Activated T-cell treated with anti-CD3 and anti-CD28 coated beads, Interleukin-2, amount 50 U/mL, for 72 hours (primary cell): ENCODE results near the gene LRIG1. TPM values are rescaled to one million over a fixed set of nuclear protein-coding genes. Genes with fewer than 3 reads are reported as not detected.

Source experiments
- ATAC-seq, 2 donors: fragments of 150-1000 bp; cut with Tn5 transposase; replicated peaks in 1 of 2; 2 replicates each; pipeline ENCODE4 v1.10.0; 2021; ENCODE audit warnings: moderate library complexity in 2 of 2, mild to moderate bottlenecking in 1 of 2
- DNase-seq, 2 donors: peaks; one replicate each; pipeline ENCODE4 v3.0.0; 2021 to 2022; ENCODE audit warnings: mixed read lengths in 1 of 2
- H3K27ac Mint-ChIP-seq: one replicate; pipeline ENCODE4 v1.8.0; 2022; ENCODE audit warnings: mild to moderate bottlenecking, moderate library complexity, mixed read lengths
- H3K27me3 Mint-ChIP-seq: one replicate; pipeline ENCODE4 v1.8.0; 2022; ENCODE audit warnings: low read depth, mixed read lengths
- H3K36me3 Mint-ChIP-seq, 2 donors: one replicate each; pipeline ENCODE4 v1.8.0; 2022; ENCODE audit warnings: mixed read lengths in 2 of 2, mild to moderate bottlenecking in 1 of 2; ENCODE audit not compliant: insufficient read depth in 2 of 2
- H3K4me1 Mint-ChIP-seq: one replicate; pipeline ENCODE4 v1.8.0; 2022; ENCODE audit warnings: low read depth, mixed read lengths
- H3K4me3 Mint-ChIP-seq, 2 donors: one replicate each; pipeline ENCODE4 v1.8.0; 2022; ENCODE audit warnings: mild to moderate bottlenecking in 2 of 2, mixed read lengths in 2 of 2, moderate library complexity in 2 of 2
- H3K9me3 Mint-ChIP-seq, 2 donors: one replicate each; pipeline ENCODE4 v1.8.0; 2022; ENCODE audit warnings: mixed read lengths in 2 of 2
- total RNA-seq, 2 donors: library from RNA; stranded (reverse); gene quantifications; one replicate each; pipeline ENCODE4 v1.2.3, GENCODE V29; 2022

LRIG1 gene
- total RNA-seq, 2 donors from 2014 or later, result 21.6 to 44.8 TPM

GRCh38 chr3:66454464-66454859 is 46.4 kb downstream of the LRIG1 start:
- no peak for DNase-seq

GRCh38 chr3:66453651-66454463 is 47.0 kb downstream of the LRIG1 start:
- Mint-ChIP-seq H3K36me3 (no peaks in the 10 kb centered on the region), H3K27ac (no peak overlapping the region), H3K4me3 (no peak overlapping the region), H3K27me3 (no peaks in the 10 kb centered on the region), H3K9me3 (no peaks in the 10 kb centered on the region), H3K4me1 (peaks cover 6% of the 10 kb centered on the region)
- no peak for DNase-seq
- ATAC-seq, result no peak

More at GRCh38 chr3:66454464-66454859, 46.4 kb downstream of the LRIG1 start:
- H3K27me3 Mint-ChIP-seq, result no peaks in the 10 kb centered on the region
- H3K36me3 Mint-ChIP-seq, result no peaks in the 10 kb centered on the region
- no peak overlapping the region for H3K4me3 Mint-ChIP-seq
- H3K27ac Mint-ChIP-seq, result no peak overlapping the region
- peaks cover 6% of the 10 kb centered on the region for H3K4me1 Mint-ChIP-seq
- no peaks in the 10 kb centered on the region for H3K9me3 Mint-ChIP-seq
- ATAC-seq, result no peak

- H3K27me3 Mint-ChIP-seq, result no peaks in the 10 kb centered on the region
- no peaks in the 10 kb centered on the region for H3K9me3 Mint-ChIP-seq
- no peak overlapping the region for H3K27ac Mint-ChIP-seq
- DNase-seq (no peak), ATAC-seq (no peak)
- H3K36me3 Mint-ChIP-seq, result peaks cover 0 to 4% of the 10 kb centered on the region in 2 donors
- no peak overlapping the region for H3K4me3 Mint-ChIP-seq
- peaks cover 5% of the 10 kb centered on the region for H3K4me1 Mint-ChIP-seq
Observed at GRCh38 chr3:66452303-66453011, 48.4 kb downstream of the LRIG1 start.

- Mint-ChIP-seq H3K27ac (no peak overlapping the region), H3K4me1 (no peaks in the 10 kb centered on the region), H3K4me3 (no peak overlapping the region), H3K27me3 (no peaks in the 10 kb centered on the region), H3K9me3 (no peaks in the 10 kb centered on the region), H3K36me3 (peaks cover 0 to 4% of the 10 kb centered on the region in 2 donors)
- ATAC-seq (no peak), DNase-seq (no peak)
Observed at GRCh38 chr3:66451766-66452165, 49.1 kb downstream of the LRIG1 start.

- Mint-ChIP-seq H3K4me3 (no peak overlapping the region), H3K36me3 (peaks cover 0 to 4% of the 10 kb centered on the region in 2 donors), H3K27ac (no peak overlapping the region), H3K9me3 (no peaks in the 10 kb centered on the region), H3K4me1 (no peaks in the 10 kb centered on the region), H3K27me3 (no peaks in the 10 kb centered on the region)
- DNase-seq (no peak), ATAC-seq (no peak)
Observed at GRCh38 chr3:66450390-66451022, 50.3 kb downstream of the LRIG1 start.

GRCh38 chr3:66449411-66449974 is 51.3 kb downstream of the LRIG1 start:
- ATAC-seq (no peak), DNase-seq (no peak)
- Mint-ChIP-seq H3K36me3 (peaks cover 0 to 4% of the 10 kb centered on the region in 2 donors), H3K4me3 (no peak overlapping the region), H3K9me3 (no peaks in the 10 kb centered on the region), H3K4me1 (no peaks in the 10 kb centered on the region), H3K27ac (no peak overlapping the region), H3K27me3 (no peaks in the 10 kb centered on the region)

- Mint-ChIP-seq H3K4me1 (peaks cover 17% of the 10 kb centered on the region), H3K9me3 (no peaks in the 10 kb centered on the region), H3K36me3 (peaks cover 0 to 4% of the 10 kb centered on the region in 2 donors), H3K4me3 (no peak overlapping the region), H3K27ac (no peak overlapping the region), H3K27me3 (no peaks in the 10 kb centered on the region)
- DNase-seq, result no peak
- ATAC-seq, result no peak
Observed at GRCh38 chr3:66444146-66444644, 56.6 kb downstream of the LRIG1 start.

GRCh38 chr3:66443118-66443803 is 57.6 kb downstream of the LRIG1 start:
- Mint-ChIP-seq H3K27me3 (no peaks in the 10 kb centered on the region), H3K4me3 (no peak overlapping the region), H3K9me3 (no peaks in the 10 kb centered on the region), H3K36me3 (peaks cover 0 to 1% of the 10 kb centered on the region in 2 donors), H3K4me1 (peaks cover 17% of the 10 kb centered on the region), H3K27ac (no peak overlapping the region)
- ATAC-seq (no peak), DNase-seq (no peak)

GRCh38 chr3:66442254-66443117 is 58.3 kb downstream of the LRIG1 start:
- Mint-ChIP-seq H3K9me3 (no peaks in the 10 kb centered on the region), H3K4me3 (no peak overlapping the region), H3K36me3 (peaks cover 0 to under 1% of the 10 kb centered on the region in 2 donors), H3K27ac (no peak overlapping the region), H3K27me3 (no peaks in the 10 kb centered on the region), H3K4me1 (peaks cover 17% of the 10 kb centered on the region)
- no peak for ATAC-seq
- no peak for DNase-seq

GRCh38 chr3:66441692-66442091 is 59.1 kb downstream of the LRIG1 start:
- H3K27me3 Mint-ChIP-seq, result no peaks in the 10 kb centered on the region
- H3K4me1 Mint-ChIP-seq, result peaks cover 17% of the 10 kb centered on the region
- no peaks in the 10 kb centered on the region for H3K9me3 Mint-ChIP-seq
- DNase-seq, result no peak
- no peak overlapping the region for H3K27ac Mint-ChIP-seq
- H3K4me3 Mint-ChIP-seq, result no peak overlapping the region
- H3K36me3 Mint-ChIP-seq, result peaks cover 0 to 1% of the 10 kb centered on the region in 2 donors
- no peak for ATAC-seq

- ATAC-seq, result no peak
Observed at GRCh38 chr3:66441129-66441528, 59.7 kb downstream of the LRIG1 start.

More at GRCh38 chr3:66441129-66441528, 59.7 kb downstream of the LRIG1 start:
- no peaks in the 10 kb centered on the region for H3K9me3 Mint-ChIP-seq
- peaks cover 17% of the 10 kb centered on the region for H3K4me1 Mint-ChIP-seq
- H3K36me3 Mint-ChIP-seq, result peaks cover 0 to 1% of the 10 kb centered on the region in 2 donors
- no peaks in the 10 kb centered on the region for H3K27me3 Mint-ChIP-seq
- no peak overlapping the region for H3K27ac Mint-ChIP-seq
- no peak for DNase-seq
- H3K4me3 Mint-ChIP-seq, result no peak overlapping the region
